Left lung (tissue), 10 donors: ENCODE data around the gene LARGE1. TPM values are rescaled to one million over a fixed set of nuclear protein-coding genes. Genes with fewer than 3 reads are reported as not detected.

Source experiments
- ATAC-seq: fragments of 200-7000 bp; cut with Tn5 transposase; one replicate; pipeline ENCODE4 v1.9.1; 2020; ENCODE audit warnings: moderate library complexity
- DNase-seq, 4 donors: peaks; one replicate each; pipeline ENCODE4 v3.0.0-alpha.2; 2013 to 2020
- H3K27ac ChIP-seq, 2 donors: fragments of 200-600 bp; sonication (generic) in 1 of 2; one replicate each; pipeline versions ENCODE4 v1.5.0 to v1.8.0; 2020 to 2021
- H3K27me3 ChIP-seq, 2 donors: fragments of 200-600 bp; sonication (generic) in 1 of 2; one replicate each; pipeline versions ENCODE4 v1.5.0 to v1.8.0; 2020 to 2021
- H3K36me3 ChIP-seq, 2 donors: fragments of 200-600 bp; sonication (generic) in 1 of 2; one replicate each; pipeline versions ENCODE4 v1.5.0 to v1.8.0; 2020 to 2021
- H3K4me1 ChIP-seq, 2 donors: fragments of 200-600 bp; one replicate each; pipeline ENCODE4 v1.8.0; 2021
- H3K4me3 ChIP-seq, 2 donors: fragments of 200-600 bp; sonication (generic) in 1 of 2; one replicate each; pipeline versions ENCODE4 v1.5.0 to v1.8.0; 2020 to 2021; ENCODE audit warnings: mild to moderate bottlenecking in 1 of 2
- H3K9me3 ChIP-seq, 2 donors: fragments of 200-600 bp; sonication (generic) in 1 of 2; one replicate each; pipeline versions ENCODE4 v1.5.0 to v1.8.0; 2020 to 2021
- intact Hi-C, 2 donors: fragments of 100-400 bp; cut with DNase I; formaldehyde crosslinking; loops; one replicate each; pipeline versions ENCODE4 v1.11.2 to v1.14.2; 2022
- polyA plus RNA-seq, 6 donors: library from polyadenylated mRNA; unstranded; fragments of 120-200 nt; gene quantifications; one replicate each; pipeline ENCODE4 v1.2.1, GENCODE V29; 2013; ENCODE audit not compliant: insufficient read length in 6 of 6
- total RNA-seq, 2 donors: library from RNA; stranded (reverse); fragmentation: NEBNext Ultra II Directional; extraction: Animal tissue kit (Norgen Biotek cat#: 25700); gene quantifications; one replicate each; pipeline ENCODE4 v1.2.1, GENCODE V29; 2021
- TF ChIP-seq, protein P1 (sequence below), 2 donors: fragments of 200-600 bp; sonication (generic) in 1 of 2; IDR thresholded peaks; one replicate each; pipeline versions ENCODE4 v1.5.0 to v1.8.0; 2021; ENCODE audit warnings: antibody characterized with exemption in 2 of 2
- donor health status: DM: no; HTN: yes; CAD: no.
- donor health status: DM: no; HTN: no; CAD: no.

Gene LARGE1
- total and polyA plus RNA-seq, 8 donors = 22.4 to 36.1 (median 33.2) TPM

DNA sequence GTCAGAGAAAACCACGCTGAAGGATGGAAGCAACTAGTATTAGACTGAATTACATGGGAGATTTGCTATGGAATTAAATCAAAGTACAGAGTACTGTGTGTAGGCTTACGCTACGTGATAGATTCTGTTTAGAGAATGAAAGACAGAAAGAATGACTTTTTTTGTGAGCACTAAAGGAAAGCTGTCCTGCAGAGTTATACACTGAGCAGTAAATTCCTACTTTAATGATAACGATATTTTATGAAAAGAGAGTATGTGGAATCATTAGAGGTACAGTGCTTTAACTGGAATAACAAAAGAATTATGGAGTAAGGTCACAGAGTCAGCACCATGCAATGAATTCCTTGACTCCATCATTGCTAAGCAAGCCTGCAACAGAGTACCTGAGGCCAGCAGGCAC lies 566.8 kb downstream of the LARGE1 start:
- Histone ChIP-seq H3K36me3 (no peaks in the 10 kb centered on the region), H3K27me3 (no peaks in the 10 kb centered on the region), H3K27ac (no peak overlapping the region), H3K9me3 (peaks cover 0 to 4% of the 10 kb centered on the region in 2 donors), H3K4me1 (no peaks in the 10 kb centered on the region), H3K4me3 (no peak overlapping the region)
- DNase-seq (no peak), ATAC-seq (no peak)
- intact Hi-C loops = no loop called here
- TF ChIP-seq, protein P1, sequence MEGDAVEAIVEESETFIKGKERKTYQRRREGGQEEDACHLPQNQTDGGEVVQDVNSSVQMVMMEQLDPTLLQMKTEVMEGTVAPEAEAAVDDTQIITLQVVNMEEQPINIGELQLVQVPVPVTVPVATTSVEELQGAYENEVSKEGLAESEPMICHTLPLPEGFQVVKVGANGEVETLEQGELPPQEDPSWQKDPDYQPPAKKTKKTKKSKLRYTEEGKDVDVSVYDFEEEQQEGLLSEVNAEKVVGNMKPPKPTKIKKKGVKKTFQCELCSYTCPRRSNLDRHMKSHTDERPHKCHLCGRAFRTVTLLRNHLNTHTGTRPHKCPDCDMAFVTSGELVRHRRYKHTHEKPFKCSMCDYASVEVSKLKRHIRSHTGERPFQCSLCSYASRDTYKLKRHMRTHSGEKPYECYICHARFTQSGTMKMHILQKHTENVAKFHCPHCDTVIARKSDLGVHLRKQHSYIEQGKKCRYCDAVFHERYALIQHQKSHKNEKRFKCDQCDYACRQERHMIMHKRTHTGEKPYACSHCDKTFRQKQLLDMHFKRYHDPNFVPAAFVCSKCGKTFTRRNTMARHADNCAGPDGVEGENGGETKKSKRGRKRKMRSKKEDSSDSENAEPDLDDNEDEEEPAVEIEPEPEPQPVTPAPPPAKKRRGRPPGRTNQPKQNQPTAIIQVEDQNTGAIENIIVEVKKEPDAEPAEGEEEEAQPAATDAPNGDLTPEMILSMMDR (IDR thresholded peaks at IDR 0.05) = no peak

DNA sequence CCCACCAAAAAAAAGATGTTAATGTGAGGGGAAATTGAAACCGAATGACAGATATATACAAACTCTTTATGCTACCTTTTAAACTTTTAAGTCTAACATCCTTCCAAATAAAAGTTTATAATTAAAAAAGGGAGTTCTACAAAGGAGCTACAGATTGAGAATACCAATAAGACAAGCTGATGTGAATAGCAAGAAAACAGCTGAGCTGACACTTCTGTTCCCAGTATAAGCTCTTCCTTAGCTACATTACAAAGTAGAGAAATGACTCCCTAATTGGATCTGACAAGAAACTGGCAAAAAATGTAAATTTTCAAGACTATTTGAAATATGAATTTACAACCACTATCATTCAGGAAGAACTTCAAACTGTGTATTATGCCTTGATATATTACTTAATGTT lies 567.5 kb downstream of the LARGE1 start:
- TF ChIP-seq, protein P1 (IDR thresholded peaks at IDR 0.05) = no peak
- Histone ChIP-seq H3K4me3 (no peak overlapping the region), H3K4me1 (no peaks in the 10 kb centered on the region), H3K27ac (no peak overlapping the region), H3K36me3 (no peaks in the 10 kb centered on the region), H3K9me3 (peaks cover 0 to 4% of the 10 kb centered on the region in 2 donors), H3K27me3 (no peaks in the 10 kb centered on the region)
- ATAC-seq (no peak), DNase-seq (no peak)
- intact Hi-C loops = no loop called here

DNA sequence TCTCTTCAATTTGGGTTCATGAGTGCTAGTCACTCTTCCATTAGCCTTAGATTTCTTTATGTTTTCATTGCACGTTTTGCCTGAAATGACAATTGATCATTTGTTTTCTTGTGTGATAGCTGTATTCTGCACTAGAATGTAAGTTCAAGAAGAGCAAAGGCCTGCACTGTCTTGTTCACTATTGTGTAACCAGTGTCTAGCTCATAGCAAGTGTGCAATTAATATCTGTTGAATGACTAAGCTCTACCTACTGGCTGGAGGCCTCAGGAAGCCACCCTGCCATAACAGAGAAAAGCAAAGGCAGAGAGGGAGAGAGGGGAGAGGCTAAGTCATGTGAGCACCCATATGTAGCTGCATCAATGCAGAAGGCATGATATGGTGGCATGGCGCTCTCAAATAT lies 569.3 kb downstream of the LARGE1 start:
- no peak for ATAC-seq
- H3K36me3 ChIP-seq = no peaks in the 10 kb centered on the region
- TF ChIP-seq, protein P1 (IDR thresholded peaks at IDR 0.05) = no peak

DNA sequence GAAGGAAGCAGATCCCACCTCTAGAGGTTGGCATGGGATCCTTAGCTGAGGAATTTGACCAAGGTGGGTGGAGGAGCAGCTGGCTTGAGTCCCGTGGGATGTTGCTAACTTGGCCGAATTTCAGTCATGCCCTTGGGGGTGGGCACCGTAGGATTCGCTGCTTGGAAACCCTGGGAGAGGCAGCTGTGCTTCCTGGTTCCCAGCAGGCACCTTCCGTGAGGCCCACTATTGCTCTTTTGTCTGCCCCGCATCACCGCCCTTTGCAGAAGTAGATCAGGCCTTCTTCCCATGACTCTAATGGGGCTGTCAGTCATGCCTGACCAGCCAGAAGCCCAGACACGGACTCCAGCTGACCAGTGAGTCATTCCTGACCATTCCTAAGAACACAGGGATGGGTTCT lies 569.8 kb downstream of the LARGE1 start:
- no peak overlapping the region for H3K4me3 ChIP-seq

More for the DNA sequence above, 569.3 kb downstream of the LARGE1 start:
- no peak for DNase-seq
- H3K4me3 ChIP-seq = no peak overlapping the region
- no peaks in the 10 kb centered on the region for H3K27me3 ChIP-seq
- no peak overlapping the region for H3K27ac ChIP-seq
- H3K4me1 ChIP-seq = no peaks in the 10 kb centered on the region
- intact Hi-C loops = no loop called here
- H3K9me3 ChIP-seq = peaks cover 0 to 4% of the 10 kb centered on the region in 2 donors

DNA sequence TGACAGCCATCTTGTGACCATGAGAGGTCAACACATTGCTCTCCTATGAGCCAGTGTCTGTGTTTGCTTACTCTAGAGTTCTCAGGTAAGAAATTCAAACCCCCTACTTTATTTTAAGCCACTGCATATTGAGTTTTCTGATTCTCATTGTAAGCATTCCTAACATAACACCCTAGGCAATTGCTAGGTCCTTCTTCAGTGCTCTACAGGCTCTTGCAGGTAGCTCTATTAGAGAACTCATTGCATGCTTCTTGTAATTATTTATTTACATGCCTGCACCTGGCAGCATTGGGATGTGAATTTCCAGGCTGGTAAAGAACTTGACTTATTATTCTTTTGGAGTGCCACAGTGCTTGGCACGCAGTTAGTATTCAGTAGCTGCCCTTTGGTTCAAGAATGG lies 573.3 kb downstream of the LARGE1 start:
- Histone ChIP-seq H3K36me3 (no peaks in the 10 kb centered on the region), H3K27me3 (no peaks in the 10 kb centered on the region), H3K4me3 (no peak overlapping the region), H3K9me3 (peaks cover 0 to 4% of the 10 kb centered on the region in 2 donors), H3K4me1 (no peaks in the 10 kb centered on the region), H3K27ac (no peak overlapping the region)
- no peak for DNase-seq
- TF ChIP-seq, protein P1 (IDR thresholded peaks at IDR 0.05) = no peak
- peak; percentile 40 for ATAC-seq
- intact Hi-C loops = no loop called here

More for the DNA sequence above, 569.8 kb downstream of the LARGE1 start:
- intact Hi-C loops = no loop called here
- no peak for DNase-seq
- no peak for ATAC-seq
- Histone ChIP-seq H3K27me3 (no peaks in the 10 kb centered on the region), H3K36me3 (no peaks in the 10 kb centered on the region), H3K9me3 (peaks cover 0 to 4% of the 10 kb centered on the region in 2 donors), H3K4me1 (no peaks in the 10 kb centered on the region), H3K27ac (no peak overlapping the region)
- TF ChIP-seq, protein P1 (IDR thresholded peaks at IDR 0.05) = no peak
